ENCODE measurements around the gene SIRPG. TPM values are rescaled to one million over a fixed set of nuclear protein-coding genes. Genes with fewer than 3 reads are reported as not detected.

Gene SIRPG
- polyA plus RNA-seq (2012; ENCODE audit: insufficient read length, low read depth), result not detected

DNA sequence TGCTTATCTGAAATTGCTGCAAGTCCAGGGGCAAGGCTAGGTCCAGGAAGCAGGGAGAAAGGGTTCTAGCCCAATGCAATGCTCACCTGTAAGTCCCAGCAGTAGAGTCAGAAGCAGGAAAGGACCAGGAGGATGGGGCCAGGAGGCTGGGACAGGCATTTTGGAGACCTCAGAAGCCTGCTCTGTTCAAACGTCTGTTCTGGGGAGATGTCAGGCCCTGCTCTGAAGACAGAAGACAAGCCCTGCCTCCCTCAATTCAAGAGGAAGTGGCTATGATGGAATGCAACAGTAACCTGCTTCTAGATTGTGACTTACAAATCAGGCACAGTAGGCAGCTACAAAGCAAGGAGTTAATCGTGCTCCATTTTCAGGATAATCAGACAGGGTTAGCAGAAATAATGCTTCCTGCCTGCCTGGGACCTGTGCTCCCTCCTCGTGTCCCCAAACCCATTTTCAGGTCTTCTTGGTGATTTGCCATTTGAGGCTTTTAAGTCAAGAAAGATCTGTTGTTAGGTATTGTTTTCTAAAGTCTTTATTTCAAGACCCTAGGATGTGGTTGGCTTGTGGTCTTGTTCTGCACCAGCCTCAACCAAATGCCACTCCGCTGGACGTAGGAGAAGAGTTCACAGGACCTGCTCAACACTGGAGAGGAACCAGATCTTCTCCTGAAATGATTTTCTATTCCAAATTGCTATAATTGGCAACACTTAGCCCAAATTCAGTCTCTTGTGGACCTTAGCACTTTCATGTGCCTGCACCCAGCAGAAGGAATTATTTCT, at the start of gene SIRPG:
Gene SIRPG, minus strand, starts transcription at position 224 of the 779 bp plus-strand sequence. Its CDS starts 65 bp downstream, at position 159.
- TF ChIP-seq TAF1 (IDR thresholded peaks at IDR 0.05; ENCODE audit: borderline replicate concordance, insufficient read depth, low read length) (no peak), SIN3A (IDR thresholded peaks at IDR 0.05; ENCODE audit: borderline replicate concordance, insufficient read depth, low read length) (no peak)
- TF ChIP-seq, protein P1, sequence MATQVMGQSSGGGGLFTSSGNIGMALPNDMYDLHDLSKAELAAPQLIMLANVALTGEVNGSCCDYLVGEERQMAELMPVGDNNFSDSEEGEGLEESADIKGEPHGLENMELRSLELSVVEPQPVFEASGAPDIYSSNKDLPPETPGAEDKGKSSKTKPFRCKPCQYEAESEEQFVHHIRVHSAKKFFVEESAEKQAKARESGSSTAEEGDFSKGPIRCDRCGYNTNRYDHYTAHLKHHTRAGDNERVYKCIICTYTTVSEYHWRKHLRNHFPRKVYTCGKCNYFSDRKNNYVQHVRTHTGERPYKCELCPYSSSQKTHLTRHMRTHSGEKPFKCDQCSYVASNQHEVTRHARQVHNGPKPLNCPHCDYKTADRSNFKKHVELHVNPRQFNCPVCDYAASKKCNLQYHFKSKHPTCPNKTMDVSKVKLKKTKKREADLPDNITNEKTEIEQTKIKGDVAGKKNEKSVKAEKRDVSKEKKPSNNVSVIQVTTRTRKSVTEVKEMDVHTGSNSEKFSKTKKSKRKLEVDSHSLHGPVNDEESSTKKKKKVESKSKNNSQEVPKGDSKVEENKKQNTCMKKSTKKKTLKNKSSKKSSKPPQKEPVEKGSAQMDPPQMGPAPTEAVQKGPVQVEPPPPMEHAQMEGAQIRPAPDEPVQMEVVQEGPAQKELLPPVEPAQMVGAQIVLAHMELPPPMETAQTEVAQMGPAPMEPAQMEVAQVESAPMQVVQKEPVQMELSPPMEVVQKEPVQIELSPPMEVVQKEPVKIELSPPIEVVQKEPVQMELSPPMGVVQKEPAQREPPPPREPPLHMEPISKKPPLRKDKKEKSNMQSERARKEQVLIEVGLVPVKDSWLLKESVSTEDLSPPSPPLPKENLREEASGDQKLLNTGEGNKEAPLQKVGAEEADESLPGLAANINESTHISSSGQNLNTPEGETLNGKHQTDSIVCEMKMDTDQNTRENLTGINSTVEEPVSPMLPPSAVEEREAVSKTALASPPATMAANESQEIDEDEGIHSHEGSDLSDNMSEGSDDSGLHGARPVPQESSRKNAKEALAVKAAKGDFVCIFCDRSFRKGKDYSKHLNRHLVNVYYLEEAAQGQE (IDR thresholded peaks at IDR 0.05; ENCODE audit: insufficient read depth in 1 of 2, low read depth in 2 of 2, low read length in 2 of 2), result no peak

DNA sequence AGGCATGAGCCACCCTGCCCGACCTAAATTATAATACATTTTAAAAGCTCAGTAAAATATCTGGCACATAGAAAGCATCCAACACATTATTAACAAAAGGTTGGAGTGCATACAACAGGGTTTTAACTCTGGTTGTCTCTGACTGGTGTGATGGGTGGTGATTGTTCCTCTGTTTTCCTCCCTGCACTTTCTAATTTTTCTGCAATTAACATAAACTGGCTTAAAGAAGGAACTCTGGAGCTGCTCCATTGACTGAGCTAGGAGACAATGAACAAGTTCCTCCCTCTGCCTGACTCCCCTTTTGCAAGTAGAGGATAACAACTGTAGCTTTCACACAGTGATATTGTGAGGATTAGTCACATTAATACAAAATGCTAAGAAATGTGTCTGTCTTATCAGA, 48.5 kb upstream of the SIRPG start:
- TF ChIP-seq SIN3A (IDR thresholded peaks at IDR 0.05; ENCODE audit: borderline replicate concordance, insufficient read depth, low read length) (no peak), POLR2AphosphoS5 (IDR thresholded peaks at IDR 0.05; ENCODE audit: low read depth, low read length) (no peak), FOXP2 (optimal IDR thresholded peaks at IDR 0.05; ENCODE audit: borderline replicate concordance, extremely low read depth, extremely low read length, insufficient read depth) (no peak), TAF1 (IDR thresholded peaks at IDR 0.05; ENCODE audit: borderline replicate concordance, insufficient read depth, low read length) (no peak)
- TF ChIP-seq, protein P1 (IDR thresholded peaks at IDR 0.05; ENCODE audit: insufficient read depth in 1 of 2, low read depth in 2 of 2, low read length in 2 of 2), result no peak

DNA sequence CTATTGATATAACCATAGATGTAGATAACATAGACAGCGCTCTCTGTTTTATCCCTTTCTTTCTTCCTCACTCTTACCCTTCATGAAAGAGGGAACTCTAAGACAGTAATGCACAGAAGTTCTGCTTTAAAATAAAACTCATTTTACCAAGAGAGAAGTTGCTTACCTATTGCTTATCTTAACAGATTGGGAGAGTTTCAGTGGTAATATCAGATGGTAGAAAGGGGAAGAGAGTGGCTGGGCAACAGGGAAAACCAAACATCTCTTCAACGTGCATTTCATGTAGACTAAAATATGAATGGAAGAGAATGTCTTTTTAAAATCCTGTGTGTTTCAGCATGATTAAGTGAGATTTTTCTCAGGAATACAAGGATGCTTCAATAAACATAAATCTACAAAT, 45.3 kb upstream of the SIRPG start:
- TF ChIP-seq, protein P1 (IDR thresholded peaks at IDR 0.05; ENCODE audit: insufficient read depth in 1 of 2, low read depth in 2 of 2, low read length in 2 of 2), result no peak
- TF ChIP-seq TAF1 (IDR thresholded peaks at IDR 0.05; ENCODE audit: borderline replicate concordance, insufficient read depth, low read length), result no peak
- TF ChIP-seq POLR2AphosphoS5 (IDR thresholded peaks at IDR 0.05; ENCODE audit: low read depth, low read length), result no peak
- no peak for TF ChIP-seq SIN3A (IDR thresholded peaks at IDR 0.05; ENCODE audit: borderline replicate concordance, insufficient read depth, low read length)
- no peak for TF ChIP-seq FOXP2 (optimal IDR thresholded peaks at IDR 0.05; ENCODE audit: borderline replicate concordance, extremely low read depth, extremely low read length, insufficient read depth)

DNA sequence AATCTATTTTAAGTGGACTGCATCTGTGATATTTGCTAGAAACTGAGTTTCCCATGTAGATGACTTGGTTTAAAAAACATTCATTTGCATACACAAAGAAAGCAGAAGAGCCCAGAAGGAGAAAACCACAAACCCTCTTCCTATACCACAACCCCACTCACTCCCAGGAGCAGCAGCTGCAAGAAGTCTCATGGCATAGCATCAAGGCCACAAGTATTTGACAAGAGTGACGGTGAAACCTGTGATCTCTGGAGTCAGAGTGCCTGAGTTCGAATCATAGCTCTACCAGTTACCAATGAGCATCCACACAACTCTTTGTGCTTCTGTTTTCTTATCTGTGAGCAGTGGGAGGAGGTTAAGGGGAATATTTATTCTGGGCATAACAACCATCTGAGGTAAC, 44.7 kb upstream of the SIRPG start:
- no peak for TF ChIP-seq SIN3A (IDR thresholded peaks at IDR 0.05; ENCODE audit: borderline replicate concordance, insufficient read depth, low read length)
- TF ChIP-seq, protein P1 (IDR thresholded peaks at IDR 0.05; ENCODE audit: insufficient read depth in 1 of 2, low read depth in 2 of 2, low read length in 2 of 2), result no peak
- no peak for TF ChIP-seq POLR2AphosphoS5 (IDR thresholded peaks at IDR 0.05; ENCODE audit: low read depth, low read length)
- TF ChIP-seq TAF1 (IDR thresholded peaks at IDR 0.05; ENCODE audit: borderline replicate concordance, insufficient read depth, low read length), result no peak
- no peak for TF ChIP-seq FOXP2 (optimal IDR thresholded peaks at IDR 0.05; ENCODE audit: borderline replicate concordance, extremely low read depth, extremely low read length, insufficient read depth)

All from PFSK-1 (cell line).